NCI-H2196 treated with DMSO at 0.1 percent for 48 hours (cell line): ENCODE data around the gene OR14A16.

Experiments used
- DNase-seq: peaks from one replicate; lab custom pipeline; 2025; ENCODE audit not compliant: unreplicated experiment; lab: John Stamatoyannopoulos, UW

The OR14A16 gene

GRCh38 chr1:247824023-247824422 lies at the start of gene OR14A16:
Gene OR14A16, minus strand, starts transcription at chr1:247824119. Its CDS starts 8,390 bp downstream, at chr1:247815729.
- DNase-seq = no peak

GRCh38 chr1:247865416-247865815 lies 41.5 kb upstream of the OR14A16 start:
- no peak for DNase-seq

GRCh38 chr1:247864644-247865043 lies 40.7 kb upstream of the OR14A16 start:
- DNase-seq = no peak

- DNase-seq = no peak
These were observed 38.8 kb upstream of the OR14A16 start for GRCh38 chr1:247862756-247863155.

- no peak for DNase-seq
These were observed 34.2 kb upstream of the OR14A16 start for GRCh38 chr1:247857985-247858619.

GRCh38 chr1:247857069-247857984 lies 33.4 kb upstream of the OR14A16 start, which contains the start of gene TRIM58:
Gene TRIM58, plus strand, starts transcription at chr1:247857187. Its CDS starts 60 bp downstream, at chr1:247857247.
- DNase-seq = no peak

GRCh38 chr1:247855911-247856310 lies 32.0 kb upstream of the OR14A16 start:
- no peak for DNase-seq

- no peak for DNase-seq
These were observed 31.1 kb upstream of the OR14A16 start for GRCh38 chr1:247854899-247855545.

GRCh38 chr1:247849616-247850015 lies 25.7 kb upstream of the OR14A16 start:
- DNase-seq = no peak

GRCh38 chr1:247848346-247848745 lies 24.4 kb upstream of the OR14A16 start:
- DNase-seq = no peak

- no peak for DNase-seq
These were observed 21.7 kb upstream of the OR14A16 start for GRCh38 chr1:247845693-247846017.

- no peak for DNase-seq
These were observed 21.2 kb upstream of the OR14A16 start for GRCh38 chr1:247845011-247845692.

GRCh38 chr1:247843411-247843810 lies 19.5 kb upstream of the OR14A16 start:
- DNase-seq = no peak

GRCh38 chr1:247841796-247842195 lies 17.9 kb upstream of the OR14A16 start, which contains the start of gene OR11L1:
Gene OR11L1, minus strand, starts transcription at chr1:247841896. Its CDS starts 0 bp downstream, at chr1:247841896.
- DNase-seq = no peak

GRCh38 chr1:247840818-247841217 lies 16.9 kb upstream of the OR14A16 start:
- no peak for DNase-seq

GRCh38 chr1:247833601-247834000 lies 9.7 kb upstream of the OR14A16 start:
- DNase-seq = no peak

- DNase-seq = no peak
These were observed 5.7 kb upstream of the OR14A16 start for GRCh38 chr1:247829656-247830055.

- DNase-seq = no peak
These were observed 1.4 kb upstream of the OR14A16 start for GRCh38 chr1:247825362-247825761.

GRCh38 chr1:247822060-247822459 lies 1.9 kb downstream of the OR14A16 start:
- no peak for DNase-seq

- no peak for DNase-seq
These were observed 11.3 kb downstream of the OR14A16 start for GRCh38 chr1:247812637-247813036.

GRCh38 chr1:247797518-247797917 lies 26.4 kb downstream of the OR14A16 start:
- DNase-seq = no peak
